Stimulated activated CD4-positive, alpha-beta T cell treated with anti-CD3 and anti-CD28 coated beads, Interleukin-4, amount 100 ng/mL, for 4 hours (primary cell): ENCODE data around the gene SPDYA.

ENCODE experiments used
- DNase-seq, 2 experiments: peaks; one replicate each; pipeline ENCODE4 v3.0.0-alpha.2; 2020

SPDYA gene

GRCh38 chr2:28833740-28834470, 23.3 kb downstream of the SPDYA start:
- DNase-seq: no peak

- no peak for DNase-seq
These were observed 25.1 kb downstream of the SPDYA start for GRCh38 chr2:28835781-28836180.

GRCh38 chr2:28838971-28839370, 28.3 kb downstream of the SPDYA start:
- DNase-seq: no peak

GRCh38 chr2:28842042-28842441, 31.4 kb downstream of the SPDYA start:
- no peak for DNase-seq

GRCh38 chr2:28855193-28855592, 44.6 kb downstream of the SPDYA start:
- no peak for DNase-seq

GRCh38 chr2:28855977-28856376, 45.3 kb downstream of the SPDYA start:
- no peak for DNase-seq

GRCh38 chr2:28868611-28869010, 58.0 kb downstream of the SPDYA start:
- DNase-seq: no peak

GRCh38 chr2:28869494-28870145, 59.0 kb downstream of the SPDYA start:
- DNase-seq: no peak

GRCh38 chr2:28870146-28870891, 59.7 kb downstream of the SPDYA start, which contains the start of gene TRMT61B:
Gene TRMT61B, minus strand, starts transcription at chr2:28870309. Its CDS starts 32 bp downstream, at chr2:28870277.
- DNase-seq: peak; percentile 96

GRCh38 chr2:28871620-28872019, 61.0 kb downstream of the SPDYA start:
- no peak for DNase-seq

GRCh38 chr2:28880193-28880592, 69.6 kb downstream of the SPDYA start:
- no peak for DNase-seq

GRCh38 chr2:28893488-28893887, 82.9 kb downstream of the SPDYA start:
- DNase-seq: no peak

GRCh38 chr2:28894470-28895188, 84.0 kb downstream of the SPDYA start, which contains the start of gene WDR43:
Gene WDR43, plus strand, starts transcription at chr2:28894667. Its CDS starts 32 bp downstream, at chr2:28894699.
- peak; percentile 97 to 98 for DNase-seq

GRCh38 chr2:28895189-28895893, 84.7 kb downstream of the SPDYA start:
- DNase-seq: peak; percentile 47 to 51

- DNase-seq: no peak
These were observed 86.3 kb downstream of the SPDYA start for GRCh38 chr2:28896906-28897305.

GRCh38 chr2:28898048-28898447, 87.4 kb downstream of the SPDYA start:
- no peak for DNase-seq
